ENCODE results near the gene LPIN3.

Gene LPIN3

DNA sequence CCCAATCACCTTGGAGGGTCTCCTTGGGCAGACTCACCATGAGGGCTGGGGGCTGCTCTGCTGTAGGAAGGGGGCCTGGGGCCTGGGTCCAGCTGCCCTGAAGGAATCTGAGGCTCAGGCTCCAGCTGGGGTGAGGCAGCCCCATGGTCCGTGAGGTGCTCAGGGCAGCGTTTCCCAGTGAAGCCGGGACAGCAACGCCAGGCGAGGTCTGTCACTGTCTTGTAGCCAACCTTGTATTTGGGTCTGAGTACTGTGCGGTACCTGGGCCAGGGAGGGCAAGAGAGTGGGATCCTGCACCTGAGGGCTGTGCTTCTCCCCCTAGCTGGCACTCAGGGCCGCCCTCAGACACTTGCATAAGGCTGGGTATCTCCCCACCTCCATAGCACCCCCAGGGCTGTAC, 23.0 kb downstream of the LPIN3 start:
- H3K9me3 ChIP-seq (ENCODE audit: severe bottlenecking): no peaks in the 10 kb centered on the region
- no peak overlapping the region for H3K4me3 ChIP-seq (ENCODE audit: low read depth, low read length)
- no peak for DNase-seq
- H3K27me3 ChIP-seq (ENCODE audit: insufficient read depth, low read depth, severe bottlenecking): no peaks in the 10 kb centered on the region
- H3K27ac ChIP-seq: no peak overlapping the region
- peaks cover 35% of the 10 kb centered on the region for H3K36me3 ChIP-seq
- TF ChIP-seq, protein P1, sequence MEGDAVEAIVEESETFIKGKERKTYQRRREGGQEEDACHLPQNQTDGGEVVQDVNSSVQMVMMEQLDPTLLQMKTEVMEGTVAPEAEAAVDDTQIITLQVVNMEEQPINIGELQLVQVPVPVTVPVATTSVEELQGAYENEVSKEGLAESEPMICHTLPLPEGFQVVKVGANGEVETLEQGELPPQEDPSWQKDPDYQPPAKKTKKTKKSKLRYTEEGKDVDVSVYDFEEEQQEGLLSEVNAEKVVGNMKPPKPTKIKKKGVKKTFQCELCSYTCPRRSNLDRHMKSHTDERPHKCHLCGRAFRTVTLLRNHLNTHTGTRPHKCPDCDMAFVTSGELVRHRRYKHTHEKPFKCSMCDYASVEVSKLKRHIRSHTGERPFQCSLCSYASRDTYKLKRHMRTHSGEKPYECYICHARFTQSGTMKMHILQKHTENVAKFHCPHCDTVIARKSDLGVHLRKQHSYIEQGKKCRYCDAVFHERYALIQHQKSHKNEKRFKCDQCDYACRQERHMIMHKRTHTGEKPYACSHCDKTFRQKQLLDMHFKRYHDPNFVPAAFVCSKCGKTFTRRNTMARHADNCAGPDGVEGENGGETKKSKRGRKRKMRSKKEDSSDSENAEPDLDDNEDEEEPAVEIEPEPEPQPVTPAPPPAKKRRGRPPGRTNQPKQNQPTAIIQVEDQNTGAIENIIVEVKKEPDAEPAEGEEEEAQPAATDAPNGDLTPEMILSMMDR (IDR thresholded peaks at IDR 0.05; ENCODE audit: low read depth, low read length): no peak

DNA sequence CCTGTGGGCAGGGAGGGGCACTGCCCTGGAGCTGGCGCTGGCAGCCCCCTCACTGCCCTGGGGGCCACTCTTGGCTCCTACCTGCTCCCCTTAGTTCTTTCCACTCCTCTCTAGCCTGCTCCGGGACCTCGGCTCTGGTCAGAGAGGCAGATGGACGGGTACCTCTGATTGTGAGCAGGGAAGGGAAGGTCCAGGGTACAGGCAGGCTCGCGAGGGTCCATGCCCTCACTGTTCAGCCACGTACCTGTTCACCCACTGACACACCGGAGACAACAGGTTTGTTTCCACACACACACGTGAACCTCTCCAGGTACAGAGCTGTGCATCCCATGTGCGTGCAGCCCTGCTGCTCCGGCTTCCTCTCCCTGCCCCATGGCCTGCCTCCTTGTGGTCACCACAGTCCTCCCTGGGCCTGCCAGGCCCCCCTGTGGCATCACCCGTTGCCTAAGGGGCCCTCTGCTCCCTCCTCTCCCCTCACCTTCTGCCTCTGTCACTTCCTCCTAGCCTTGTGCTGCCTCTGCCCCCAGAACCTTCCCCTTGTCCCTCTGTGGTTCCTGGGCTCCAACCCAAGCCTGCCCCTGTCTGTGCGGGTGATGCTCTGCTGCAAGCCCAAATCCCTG, 23.7 kb downstream of the LPIN3 start:
- Histone ChIP-seq H3K36me3 (peaks cover 35% of the 10 kb centered on the region), H3K9me3 (ENCODE audit: severe bottlenecking) (no peaks in the 10 kb centered on the region), H3K4me3 (ENCODE audit: low read depth, low read length) (no peak overlapping the region), H3K27me3 (ENCODE audit: insufficient read depth, low read depth, severe bottlenecking) (no peaks in the 10 kb centered on the region), H3K27ac (no peak overlapping the region)
- TF ChIP-seq, protein P1 (IDR thresholded peaks at IDR 0.05; ENCODE audit: low read depth, low read length): no peak
- DNase-seq: no peak

DNA sequence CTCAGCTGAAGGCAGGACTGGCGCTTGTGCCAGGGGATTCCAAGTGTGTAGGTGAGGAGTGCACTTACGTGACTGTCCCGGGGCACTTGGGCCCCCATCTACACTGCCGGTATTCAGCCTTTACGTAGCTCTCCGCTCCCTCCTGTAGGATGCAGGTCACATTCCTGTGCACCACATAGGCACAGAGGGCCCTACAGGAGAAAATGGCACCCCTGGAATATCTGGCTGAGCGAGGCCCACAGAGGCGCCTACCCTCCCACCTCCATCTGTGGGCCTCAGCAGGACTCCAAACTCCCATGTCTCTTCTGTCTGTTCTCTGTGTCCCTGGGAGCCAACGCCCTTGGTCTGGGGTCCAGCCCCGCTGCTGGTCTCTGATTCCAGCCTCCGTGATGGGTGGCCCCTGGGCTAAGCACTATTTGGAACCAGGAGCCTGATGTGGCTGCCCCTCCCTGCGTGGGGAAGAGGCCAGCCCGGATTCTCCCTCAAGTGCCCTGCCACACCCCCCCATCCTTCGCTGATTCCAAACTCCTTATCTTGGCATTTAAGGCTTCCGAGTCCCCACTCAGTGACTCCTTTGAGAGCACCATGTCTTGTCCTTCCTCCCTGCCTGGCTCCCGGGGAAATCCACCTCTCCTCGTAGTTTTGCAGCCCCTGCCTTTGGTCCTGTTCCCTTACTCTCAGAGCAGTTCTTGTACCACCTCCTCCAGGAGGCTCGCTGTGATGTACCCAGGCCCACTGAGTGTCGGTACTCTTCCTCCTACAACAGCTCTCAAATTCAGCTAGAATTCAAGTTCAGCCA, 24.5 kb downstream of the LPIN3 start:
- Histone ChIP-seq H3K27ac (no peak overlapping the region), H3K27me3 (ENCODE audit: insufficient read depth, low read depth, severe bottlenecking) (no peaks in the 10 kb centered on the region), H3K36me3 (peaks cover 35% of the 10 kb centered on the region), H3K4me3 (ENCODE audit: low read depth, low read length) (peak overlapping the region; percentile 57), H3K9me3 (ENCODE audit: severe bottlenecking) (no peaks in the 10 kb centered on the region)
- no peak for DNase-seq
- TF ChIP-seq, protein P1 (IDR thresholded peaks at IDR 0.05; ENCODE audit: low read depth, low read length): no peak

DNA sequence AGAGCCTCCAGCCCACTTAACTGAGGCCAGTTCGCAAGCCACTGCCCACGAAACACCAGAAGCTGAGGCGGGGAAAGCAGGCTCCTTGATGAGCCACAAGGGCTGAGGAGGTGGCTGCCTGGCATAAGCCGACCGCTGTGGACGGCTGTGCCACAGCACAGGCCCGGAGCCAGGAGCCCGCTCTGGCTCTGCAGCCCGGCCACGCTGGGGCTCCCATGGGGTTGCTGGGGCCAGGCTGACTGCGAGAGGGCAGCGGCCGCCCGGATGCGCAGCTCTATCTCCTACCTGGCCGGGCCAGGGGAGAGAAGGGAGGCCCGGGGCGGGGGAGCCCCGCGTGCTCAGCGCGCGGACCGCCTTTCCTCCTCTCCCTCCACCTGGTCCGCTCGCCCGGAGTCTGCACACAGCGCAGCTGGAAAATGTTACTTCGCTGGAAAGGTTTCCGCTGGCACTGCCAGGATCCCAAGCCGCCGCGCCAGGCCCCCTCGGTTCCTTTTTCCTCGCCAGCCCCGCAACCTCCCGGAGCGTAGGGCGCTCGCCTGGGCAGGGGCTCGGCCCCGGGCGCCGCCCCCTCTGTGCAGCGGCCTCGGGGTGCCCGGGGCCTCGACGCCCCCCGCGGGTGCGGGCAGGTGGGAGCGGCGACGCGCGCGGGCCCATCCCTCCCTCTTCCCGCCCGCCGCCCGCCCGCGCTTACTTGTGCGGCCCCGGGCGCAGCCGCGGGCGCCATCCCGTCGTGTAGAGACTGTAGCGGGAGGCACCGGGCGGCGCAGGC, 25.3 kb downstream of the LPIN3 start:
- TF ChIP-seq, protein P1 (IDR thresholded peaks at IDR 0.05; ENCODE audit: low read depth, low read length): no peak
- H3K27ac ChIP-seq: no peak overlapping the region
- DNase-seq: no peak
- peaks cover 30% of the 10 kb centered on the region for H3K36me3 ChIP-seq
- peak overlapping the region; percentile 57 for H3K4me3 ChIP-seq (ENCODE audit: low read depth, low read length)
- H3K9me3 ChIP-seq (ENCODE audit: severe bottlenecking): no peaks in the 10 kb centered on the region
- H3K27me3 ChIP-seq (ENCODE audit: insufficient read depth, low read depth, severe bottlenecking): no peaks in the 10 kb centered on the region

DNA sequence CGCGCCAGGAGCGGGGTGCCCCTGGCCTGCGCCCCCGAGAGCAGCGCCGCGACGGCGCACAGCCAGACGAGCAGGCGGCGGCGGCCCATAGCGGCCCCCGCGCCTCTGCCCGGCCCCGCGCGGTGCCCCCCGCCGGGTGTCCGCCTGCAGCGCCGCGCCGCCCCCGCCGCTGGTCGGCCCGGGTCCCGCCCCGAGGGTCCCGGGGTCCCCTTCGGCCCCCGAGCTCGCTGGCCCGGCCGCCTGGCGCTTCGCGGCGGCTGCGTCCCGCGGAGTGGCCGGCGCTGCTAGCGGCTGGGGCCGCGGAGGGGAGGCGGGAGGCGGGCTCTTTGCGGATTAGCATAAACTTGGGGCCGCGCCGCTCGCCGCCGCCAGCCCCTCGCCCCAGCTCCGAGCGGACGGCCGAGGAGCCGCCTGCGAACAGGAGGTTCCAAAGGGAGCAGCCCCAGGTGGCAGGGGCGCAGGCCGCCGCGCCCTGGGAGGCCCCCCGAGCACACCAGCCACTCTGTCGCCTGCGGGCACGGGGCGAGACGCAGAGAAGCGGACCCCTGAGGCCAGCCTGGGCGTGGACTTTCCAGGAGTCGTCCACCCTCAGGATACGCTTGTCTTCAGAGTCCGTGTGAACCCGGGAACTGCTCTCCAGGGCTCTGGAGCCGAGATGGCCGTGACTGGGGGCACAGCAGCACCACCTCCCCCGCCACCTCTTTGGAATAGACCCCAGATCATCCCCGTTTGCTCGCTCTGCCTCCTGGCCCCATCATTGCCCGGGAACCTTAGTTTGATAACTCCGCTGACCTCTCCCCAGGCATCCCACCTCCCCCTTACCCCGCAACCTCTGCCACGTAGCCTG, 26.1 kb downstream of the LPIN3 start, which contains the start of gene EMILIN3:
TSS of gene EMILIN3 (minus strand) at position 273 of the 847 bp plus-strand sequence. CDS start at position 89, 184 bp downstream.
- H3K4me3 ChIP-seq (ENCODE audit: low read depth, low read length): peak within 1 kb of the TSS; percentile 57
- DNase-seq: peak; percentile 66
- H3K36me3 ChIP-seq: peaks cover 22% of the 10 kb centered on the region
- peak within 1 kb of the TSS; percentile 66 for H3K27ac ChIP-seq
- H3K27me3 ChIP-seq (ENCODE audit: insufficient read depth, low read depth, severe bottlenecking): no peaks in the 10 kb centered on the region
- no peaks in the 10 kb centered on the region for H3K9me3 ChIP-seq (ENCODE audit: severe bottlenecking)
- TF ChIP-seq, protein P1 (IDR thresholded peaks at IDR 0.05; ENCODE audit: low read depth, low read length): no peak
